ENCODE measurements around the gene ZBTB7C. TPM values are rescaled to one million over a fixed set of nuclear protein-coding genes. Genes with fewer than 3 reads are reported as not detected.

ZBTB7C gene
- total RNA-seq, 1 donor, result not detected

DNA sequence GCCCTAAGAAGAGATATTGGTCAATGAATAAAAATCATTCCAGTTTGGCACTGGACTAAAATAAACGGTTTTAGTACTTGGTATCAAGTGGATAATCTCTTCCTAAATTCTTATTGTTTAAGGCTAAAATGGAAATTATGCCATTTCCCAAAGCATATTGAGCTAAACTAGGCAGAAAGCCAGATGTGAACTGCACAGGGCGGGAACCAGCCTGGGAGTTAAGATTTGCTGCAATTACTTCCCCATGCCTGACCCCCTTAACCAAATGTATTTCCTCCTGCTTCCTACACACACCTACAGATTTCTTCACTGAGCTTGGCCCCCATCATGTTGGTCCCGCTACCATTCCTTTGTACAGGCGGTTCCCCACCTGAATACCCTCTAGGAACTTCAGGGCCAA is 12.2 kb downstream of the ZBTB7C start:
- TF ChIP-seq, protein P1, sequence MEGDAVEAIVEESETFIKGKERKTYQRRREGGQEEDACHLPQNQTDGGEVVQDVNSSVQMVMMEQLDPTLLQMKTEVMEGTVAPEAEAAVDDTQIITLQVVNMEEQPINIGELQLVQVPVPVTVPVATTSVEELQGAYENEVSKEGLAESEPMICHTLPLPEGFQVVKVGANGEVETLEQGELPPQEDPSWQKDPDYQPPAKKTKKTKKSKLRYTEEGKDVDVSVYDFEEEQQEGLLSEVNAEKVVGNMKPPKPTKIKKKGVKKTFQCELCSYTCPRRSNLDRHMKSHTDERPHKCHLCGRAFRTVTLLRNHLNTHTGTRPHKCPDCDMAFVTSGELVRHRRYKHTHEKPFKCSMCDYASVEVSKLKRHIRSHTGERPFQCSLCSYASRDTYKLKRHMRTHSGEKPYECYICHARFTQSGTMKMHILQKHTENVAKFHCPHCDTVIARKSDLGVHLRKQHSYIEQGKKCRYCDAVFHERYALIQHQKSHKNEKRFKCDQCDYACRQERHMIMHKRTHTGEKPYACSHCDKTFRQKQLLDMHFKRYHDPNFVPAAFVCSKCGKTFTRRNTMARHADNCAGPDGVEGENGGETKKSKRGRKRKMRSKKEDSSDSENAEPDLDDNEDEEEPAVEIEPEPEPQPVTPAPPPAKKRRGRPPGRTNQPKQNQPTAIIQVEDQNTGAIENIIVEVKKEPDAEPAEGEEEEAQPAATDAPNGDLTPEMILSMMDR (IDR thresholded peaks at IDR 0.05; ENCODE audit: insufficient read depth, low read depth, low read length), result no peak
- no peak overlapping the region for H3K4me3 ChIP-seq (ENCODE audit: low read depth, low read length)
- no peak for DNase-seq (ENCODE audit: low read depth)

DNA sequence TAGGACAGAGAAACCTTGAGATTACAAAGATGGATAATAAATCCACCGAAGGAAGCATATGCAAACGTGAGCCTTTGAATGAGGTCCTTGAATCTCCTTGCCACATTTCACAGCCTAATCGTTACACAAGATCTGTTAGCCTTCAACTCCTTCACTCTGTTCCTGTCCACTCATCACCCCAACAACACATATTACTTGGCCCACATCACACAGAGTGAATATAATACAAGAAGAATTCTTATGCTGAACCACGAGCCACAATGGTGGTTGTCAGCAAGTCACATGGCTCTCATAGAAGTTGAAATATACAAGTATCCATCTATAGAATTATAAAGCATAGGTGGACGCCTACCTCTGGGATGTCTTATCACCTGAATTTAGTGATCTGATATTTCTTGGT is 12.6 kb downstream of the ZBTB7C start:
- TF ChIP-seq, protein P1 (IDR thresholded peaks at IDR 0.05; ENCODE audit: insufficient read depth, low read depth, low read length), result no peak
- H3K4me3 ChIP-seq (ENCODE audit: low read depth, low read length), result no peak overlapping the region
- DNase-seq (ENCODE audit: low read depth), result no peak

DNA sequence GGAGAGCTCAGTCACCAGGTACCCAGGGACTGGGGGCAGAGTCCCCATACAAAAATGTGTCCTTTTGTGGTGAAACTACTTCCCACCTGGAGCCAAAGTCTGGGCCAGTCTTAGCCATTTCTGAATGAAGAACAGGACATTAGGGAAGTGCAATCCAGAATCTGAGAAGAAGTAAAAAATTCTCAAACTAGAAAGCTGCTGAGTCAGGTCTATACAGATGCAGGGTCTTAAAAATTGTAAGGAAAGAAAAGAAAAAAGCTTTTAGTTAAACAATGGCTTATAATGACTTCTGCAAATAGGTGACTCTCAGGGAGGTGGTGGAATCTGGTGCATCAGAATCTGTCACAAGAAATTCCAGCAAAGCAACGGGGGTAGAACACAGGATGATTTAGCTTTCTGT is 13.5 kb downstream of the ZBTB7C start:
- TF ChIP-seq, protein P1 (IDR thresholded peaks at IDR 0.05; ENCODE audit: insufficient read depth, low read depth, low read length), result no peak
- DNase-seq (ENCODE audit: low read depth), result no peak
- H3K4me3 ChIP-seq (ENCODE audit: low read depth, low read length), result no peak overlapping the region

DNA sequence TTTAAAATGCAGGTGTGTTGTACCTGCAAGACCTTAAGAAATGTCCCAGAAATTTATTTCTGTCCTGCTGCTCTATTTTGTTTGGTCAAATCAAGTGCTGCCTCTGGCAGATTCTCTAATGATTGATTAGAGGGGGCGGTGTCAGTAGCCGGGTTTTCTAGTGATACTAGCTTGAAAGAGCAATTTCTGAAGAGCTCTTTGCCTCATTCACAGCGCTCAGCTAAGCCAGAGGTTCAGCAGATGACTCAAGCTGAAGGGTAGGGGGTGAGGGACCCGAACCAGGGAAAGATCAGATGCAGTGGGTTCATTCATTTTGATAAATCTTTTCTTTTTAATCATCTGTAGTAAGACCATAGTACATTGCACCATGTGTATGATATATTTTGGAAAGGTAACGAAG is 15.0 kb downstream of the ZBTB7C start:
- no peak for DNase-seq (ENCODE audit: low read depth)
- no peak overlapping the region for H3K4me3 ChIP-seq (ENCODE audit: low read depth, low read length)
- TF ChIP-seq, protein P1 (IDR thresholded peaks at IDR 0.05; ENCODE audit: insufficient read depth, low read depth, low read length), result no peak

DNA sequence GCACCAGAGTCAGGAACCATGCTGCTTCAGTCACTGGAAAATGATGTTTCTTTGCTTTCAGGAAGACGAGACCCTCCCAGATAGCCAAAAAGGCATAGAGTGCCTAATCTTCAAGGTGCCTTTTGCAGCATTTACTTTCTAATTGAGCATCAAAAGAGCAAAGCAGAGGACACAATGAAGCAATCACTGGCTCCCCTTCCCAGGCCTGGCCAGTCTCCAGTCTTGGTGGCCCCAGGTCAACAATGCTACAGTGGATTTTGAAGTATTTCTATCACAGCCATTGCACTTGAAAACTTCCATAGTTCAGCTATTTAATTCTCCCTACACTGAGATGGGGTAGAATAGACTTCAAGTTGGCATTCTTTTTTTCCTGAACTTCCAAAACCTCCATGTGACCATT is 15.4 kb downstream of the ZBTB7C start:
- no peak overlapping the region for H3K4me3 ChIP-seq (ENCODE audit: low read depth, low read length)
- TF ChIP-seq, protein P1 (IDR thresholded peaks at IDR 0.05; ENCODE audit: insufficient read depth, low read depth, low read length), result no peak
- DNase-seq (ENCODE audit: low read depth), result no peak

DNA sequence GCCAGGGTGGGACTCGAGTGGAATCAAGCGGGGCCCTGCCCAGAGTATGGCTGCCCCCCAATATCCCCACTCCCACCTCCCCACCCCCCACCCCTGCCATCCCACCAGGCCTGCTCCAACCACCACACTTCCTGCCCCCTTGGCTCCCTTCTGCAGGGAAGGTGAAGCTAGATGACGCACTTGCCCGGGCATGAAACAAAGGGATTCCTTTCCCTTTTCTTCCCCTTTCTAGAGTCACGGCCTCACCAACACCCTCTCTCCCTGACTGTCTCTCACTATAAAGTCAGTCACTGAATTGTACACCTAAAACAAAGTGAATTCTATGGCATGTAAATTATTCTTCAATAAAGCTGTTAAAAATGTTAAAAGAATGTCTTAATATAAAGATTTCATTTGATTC is 16.0 kb downstream of the ZBTB7C start:
- DNase-seq (ENCODE audit: low read depth), result no peak
- no peak overlapping the region for H3K4me3 ChIP-seq (ENCODE audit: low read depth, low read length)
- TF ChIP-seq, protein P1 (IDR thresholded peaks at IDR 0.05; ENCODE audit: insufficient read depth, low read depth, low read length), result no peak

DNA sequence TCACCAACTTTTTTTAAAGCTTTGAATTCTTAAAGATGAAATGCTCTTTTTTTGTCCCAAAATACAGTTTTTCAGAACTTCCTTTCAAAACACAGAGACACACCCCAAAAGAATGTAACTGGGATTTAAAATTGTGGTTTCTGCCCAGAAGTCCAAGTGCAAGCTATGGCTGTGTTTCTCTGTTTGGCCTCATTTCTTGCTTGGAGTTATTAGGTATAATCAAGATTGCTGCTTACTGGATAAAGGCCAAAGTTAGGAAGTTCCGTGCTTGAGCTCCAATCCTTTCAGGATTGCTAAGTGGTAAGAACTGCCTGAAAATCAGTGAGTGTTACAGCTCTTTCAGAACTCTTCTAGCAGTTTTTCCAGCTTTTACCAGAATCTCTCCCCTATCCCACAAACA is 16.9 kb downstream of the ZBTB7C start:
- TF ChIP-seq, protein P1 (IDR thresholded peaks at IDR 0.05; ENCODE audit: insufficient read depth, low read depth, low read length), result no peak
- no peak overlapping the region for H3K4me3 ChIP-seq (ENCODE audit: low read depth, low read length)
- no peak for DNase-seq (ENCODE audit: low read depth)
